Right atrium auricular region (tissue), 2 donors: ENCODE measurements around the gene SAMSN1. TPM values are rescaled to one million over a fixed set of nuclear protein-coding genes. Genes with fewer than 3 reads are reported as not detected.

ENCODE experiments used
- DNase-seq: peaks from one replicate; pipeline ENCODE4 v3.0.0-alpha.2; 2019; ENCODE audit warnings: low spot score
- H3K27ac ChIP-seq, 2 donors: fragments of 200-600 bp; sonication (generic); 1 replicate in 1 of 2; 2 replicates in 1 of 2; pipeline ENCODE4 v1.5.1; 2016 to 2019
- H3K27me3 ChIP-seq, 2 donors: fragments of 200-600 bp; sonication (generic); one replicate each; pipeline versions ENCODE4 v1.5.1 to v1.6.0; 2017 to 2019
- H3K36me3 ChIP-seq: fragments of 200-600 bp; sonication (generic); one replicate; pipeline ENCODE4 v1.5.1; 2016
- H3K4me1 ChIP-seq, 2 donors: fragments of 200-600 bp; sonication (generic); one replicate each; pipeline versions ENCODE4 v1.5.1 to v1.6.0; 2017 to 2019
- H3K4me3 ChIP-seq, 2 donors: fragments of 200-600 bp; sonication (generic); 1 replicate in 1 of 2; 2 replicates in 1 of 2; pipeline ENCODE4 v1.5.1; 2017 to 2019; ENCODE audit warnings: mild to moderate bottlenecking in 1 of 2, moderate library complexity in 1 of 2
- H3K9me3 ChIP-seq, 2 donors: fragments of 200-600 bp; sonication (generic); one replicate each; pipeline ENCODE4 v1.5.1; 2019
- CTCF ChIP-seq, 2 donors: fragments of 200-600 bp; sonication (generic); IDR thresholded peaks; one replicate each; pipeline ENCODE4 v1.5.1; 2019; ENCODE audit warnings: antibody characterized with exemption in 2 of 2
- total RNA-seq, 2 donors: library from RNA; depleted of rRNA; stranded (reverse); fragments of >200 nt; gene quantifications; one replicate each; pipeline ENCODE4 v1.1.0, GENCODE V29; 2016

SAMSN1 gene
- total RNA-seq, 2 donors from 2014 or later: 3.2 to 3.7 TPM

- Histone ChIP-seq H3K36me3 (no peaks in the 10 kb centered on the region), H3K9me3 (no peaks in the 10 kb centered on the region), H3K27me3 (no peaks in the 10 kb centered on the region), H3K4me3 (no peak overlapping the region), H3K4me1 (no peaks in the 10 kb centered on the region), H3K27ac (no peak overlapping the region)
- no peak for TF ChIP-seq CTCF (IDR thresholded peaks at IDR 0.05)
- DNase-seq: peak; percentile 62
These were observed 45.8 kb upstream of the SAMSN1 start for GRCh38 chr21:14591882-14592281.

- DNase-seq: no peak
- no peaks in the 10 kb centered on the region for H3K27me3 ChIP-seq
- no peak overlapping the region for H3K27ac ChIP-seq
- TF ChIP-seq CTCF (IDR thresholded peaks at IDR 0.05): no peak
- no peak overlapping the region for H3K4me3 ChIP-seq
- no peaks in the 10 kb centered on the region for H3K4me1 ChIP-seq
- no peaks in the 10 kb centered on the region for H3K9me3 ChIP-seq
- H3K36me3 ChIP-seq: no peaks in the 10 kb centered on the region
These were observed 45.3 kb upstream of the SAMSN1 start for GRCh38 chr21:14591377-14591776.

GRCh38 chr21:14589855-14590563 lies 43.9 kb upstream of the SAMSN1 start:
- Histone ChIP-seq H3K9me3 (no peaks in the 10 kb centered on the region), H3K4me3 (no peak overlapping the region), H3K27ac (no peak overlapping the region), H3K27me3 (no peaks in the 10 kb centered on the region), H3K4me1 (no peaks in the 10 kb centered on the region), H3K36me3 (no peaks in the 10 kb centered on the region)
- no peak for TF ChIP-seq CTCF (IDR thresholded peaks at IDR 0.05)
- no peak for DNase-seq

- Histone ChIP-seq H3K4me1 (no peaks in the 10 kb centered on the region), H3K27me3 (no peaks in the 10 kb centered on the region), H3K36me3 (no peaks in the 10 kb centered on the region), H3K9me3 (no peaks in the 10 kb centered on the region), H3K4me3 (no peak overlapping the region), H3K27ac (no peak overlapping the region)
- no peak for TF ChIP-seq CTCF (IDR thresholded peaks at IDR 0.05)
- no peak for DNase-seq
These were observed 41.2 kb upstream of the SAMSN1 start for GRCh38 chr21:14587266-14587665.

- Histone ChIP-seq H3K4me1 (no peaks in the 10 kb centered on the region), H3K4me3 (no peak overlapping the region), H3K27me3 (no peaks in the 10 kb centered on the region), H3K36me3 (no peaks in the 10 kb centered on the region), H3K9me3 (no peaks in the 10 kb centered on the region), H3K27ac (no peak overlapping the region)
- DNase-seq: no peak
- no peak for TF ChIP-seq CTCF (IDR thresholded peaks at IDR 0.05)
These were observed 39.0 kb upstream of the SAMSN1 start for GRCh38 chr21:14585122-14585521.
